ENCODE results near the gene PDZD8. TPM values are rescaled to one million over a fixed set of nuclear protein-coding genes. Genes with fewer than 3 reads are reported as not detected.

Gene PDZD8
- total and polyA plus RNA-seq, 8 donors: 3.5 to 60.5 (median 15.4) TPM

DNA sequence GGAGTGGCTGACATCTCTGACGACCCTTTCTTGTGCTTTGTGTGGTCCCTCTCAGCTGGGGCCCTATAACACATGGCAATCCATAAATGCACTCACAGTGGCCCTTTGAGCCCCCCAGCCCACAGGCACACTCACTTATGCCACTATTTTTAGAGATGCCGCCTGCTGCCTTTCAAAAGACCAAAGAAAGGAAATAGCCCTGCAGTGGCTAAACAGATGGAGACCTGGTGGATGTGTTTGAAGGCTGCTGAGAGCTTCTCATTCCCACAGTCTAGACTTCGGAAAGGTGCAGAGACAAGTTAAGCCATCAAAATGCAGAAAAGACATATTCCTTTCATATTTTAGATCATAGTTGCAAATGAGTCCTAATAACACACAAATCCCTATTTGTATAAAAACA, 42.0 kb upstream of the PDZD8 start:
- TF ChIP-seq EP300 (IDR thresholded peaks at IDR 0.05) (no peak), POLR2A (IDR thresholded peaks at IDR 0.05) (no peak), POLR2AphosphoS5 (IDR thresholded peaks at IDR 0.05) (no peak)
- intact Hi-C loops (cut with DNase I; ENCODE audit: low total_unique reads): no loop called here

DNA sequence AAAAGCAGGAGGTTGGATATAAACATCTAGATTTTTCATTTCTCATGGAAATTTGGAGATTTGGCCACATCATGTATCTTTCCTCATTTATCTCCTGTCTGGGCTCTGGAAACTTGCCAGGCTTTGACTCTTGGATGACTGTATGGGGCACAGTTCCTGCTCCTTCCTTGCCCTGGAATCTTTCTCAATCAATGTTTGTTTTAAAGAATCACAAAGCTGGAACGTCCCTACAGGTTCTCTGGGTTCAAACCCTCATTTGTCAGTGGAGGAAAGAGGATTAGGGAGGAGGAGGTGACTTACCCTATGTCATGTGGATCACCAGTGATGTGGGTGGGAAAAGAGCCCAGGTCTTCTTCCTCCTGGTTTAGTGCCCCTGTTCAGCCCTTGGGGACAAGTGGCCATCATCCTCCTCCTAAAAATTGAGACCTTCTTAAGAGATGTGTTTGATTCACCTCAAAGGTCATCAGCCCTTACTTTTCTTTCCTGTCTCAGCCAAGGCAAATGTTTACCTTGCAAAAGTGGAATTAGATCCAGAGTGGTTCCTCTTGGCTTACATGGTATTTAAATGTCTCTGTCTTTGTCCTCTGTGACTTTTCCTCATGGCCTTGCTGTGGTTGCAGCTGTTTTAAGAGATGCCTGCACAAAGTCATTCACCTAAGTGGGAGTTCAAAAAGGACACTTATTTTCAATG, 38.8 kb upstream of the PDZD8 start:
- no peaks in the 10 kb centered on the region for H3K4me1 ChIP-seq
- no peaks in the 10 kb centered on the region for H3K9me3 ChIP-seq
- 0 to 5% (median 3%) methylated on average over 1 of the region's 1 CpG for whole genome bisulfite sequencing, 5 donors
- TF ChIP-seq, protein P1, sequence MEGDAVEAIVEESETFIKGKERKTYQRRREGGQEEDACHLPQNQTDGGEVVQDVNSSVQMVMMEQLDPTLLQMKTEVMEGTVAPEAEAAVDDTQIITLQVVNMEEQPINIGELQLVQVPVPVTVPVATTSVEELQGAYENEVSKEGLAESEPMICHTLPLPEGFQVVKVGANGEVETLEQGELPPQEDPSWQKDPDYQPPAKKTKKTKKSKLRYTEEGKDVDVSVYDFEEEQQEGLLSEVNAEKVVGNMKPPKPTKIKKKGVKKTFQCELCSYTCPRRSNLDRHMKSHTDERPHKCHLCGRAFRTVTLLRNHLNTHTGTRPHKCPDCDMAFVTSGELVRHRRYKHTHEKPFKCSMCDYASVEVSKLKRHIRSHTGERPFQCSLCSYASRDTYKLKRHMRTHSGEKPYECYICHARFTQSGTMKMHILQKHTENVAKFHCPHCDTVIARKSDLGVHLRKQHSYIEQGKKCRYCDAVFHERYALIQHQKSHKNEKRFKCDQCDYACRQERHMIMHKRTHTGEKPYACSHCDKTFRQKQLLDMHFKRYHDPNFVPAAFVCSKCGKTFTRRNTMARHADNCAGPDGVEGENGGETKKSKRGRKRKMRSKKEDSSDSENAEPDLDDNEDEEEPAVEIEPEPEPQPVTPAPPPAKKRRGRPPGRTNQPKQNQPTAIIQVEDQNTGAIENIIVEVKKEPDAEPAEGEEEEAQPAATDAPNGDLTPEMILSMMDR (IDR thresholded peaks at IDR 0.05): no peak
- TF ChIP-seq EP300 (IDR thresholded peaks at IDR 0.05) (no peak), POLR2AphosphoS5 (IDR thresholded peaks at IDR 0.05) (no peak), POLR2A (IDR thresholded peaks at IDR 0.05) (no peak)
- no peak overlapping the region for H3K27ac ChIP-seq
- DNase-seq: no peak
- no peaks in the 10 kb centered on the region for H3K36me3 ChIP-seq
- intact Hi-C loops (cut with DNase I; ENCODE audit: low total_unique reads): no loop called here
- peaks cover 0 to 4% (median 0%) of the 10 kb centered on the region in 3 donors for H3K27me3 ChIP-seq
- H3K4me3 ChIP-seq: no peak overlapping the region

More for the DNA sequence above, 42.0 kb upstream of the PDZD8 start:
- no peak overlapping the region for H3K27ac ChIP-seq
- H3K9me3 ChIP-seq: peaks cover 0 to 8% (median 5%) of the 10 kb centered on the region in 4 donors
- no peak overlapping the region for H3K4me3 ChIP-seq
- WGBS, 5 donors: 59 to 78% (median 68%) methylated on average over 3 of the region's 3 CpGs
- no peak for DNase-seq
- no peaks in the 10 kb centered on the region for H3K4me1 ChIP-seq
- no peaks in the 10 kb centered on the region for H3K36me3 ChIP-seq
- no peaks in the 10 kb centered on the region for H3K27me3 ChIP-seq

DNA sequence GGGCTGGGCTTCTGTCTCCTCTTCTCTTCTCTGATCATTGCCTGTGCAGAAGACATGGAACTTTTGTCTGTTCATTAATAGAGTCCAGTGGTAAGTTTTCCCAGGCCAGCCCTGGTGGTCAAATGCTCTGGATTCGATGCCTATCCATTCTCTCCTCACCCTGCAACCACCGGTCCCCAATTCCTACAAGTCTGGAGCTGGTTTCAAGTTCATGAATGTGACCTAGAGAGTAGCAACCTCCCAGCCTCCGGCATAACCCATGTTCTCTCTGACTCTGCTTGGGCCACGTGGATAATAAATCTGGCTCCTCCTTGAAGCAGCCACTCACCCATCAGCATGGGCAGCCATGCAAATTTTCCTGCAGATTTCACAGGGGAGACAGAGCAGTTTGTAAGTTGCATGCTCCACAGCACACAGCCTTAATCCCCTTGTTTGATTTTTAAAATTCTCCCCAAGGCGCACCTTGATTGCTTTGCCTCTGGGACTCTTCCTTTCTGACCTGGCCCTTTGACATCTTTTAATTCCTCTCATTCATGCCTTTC, 37.3 kb upstream of the PDZD8 start:
- 74 to 88% (median 85%) methylated on average over 5 of the region's 5 CpGs for WGBS, 5 donors
- peaks cover 0 to 4% (median 0%) of the 10 kb centered on the region in 3 donors for H3K27me3 ChIP-seq
- no peak for DNase-seq

DNA sequence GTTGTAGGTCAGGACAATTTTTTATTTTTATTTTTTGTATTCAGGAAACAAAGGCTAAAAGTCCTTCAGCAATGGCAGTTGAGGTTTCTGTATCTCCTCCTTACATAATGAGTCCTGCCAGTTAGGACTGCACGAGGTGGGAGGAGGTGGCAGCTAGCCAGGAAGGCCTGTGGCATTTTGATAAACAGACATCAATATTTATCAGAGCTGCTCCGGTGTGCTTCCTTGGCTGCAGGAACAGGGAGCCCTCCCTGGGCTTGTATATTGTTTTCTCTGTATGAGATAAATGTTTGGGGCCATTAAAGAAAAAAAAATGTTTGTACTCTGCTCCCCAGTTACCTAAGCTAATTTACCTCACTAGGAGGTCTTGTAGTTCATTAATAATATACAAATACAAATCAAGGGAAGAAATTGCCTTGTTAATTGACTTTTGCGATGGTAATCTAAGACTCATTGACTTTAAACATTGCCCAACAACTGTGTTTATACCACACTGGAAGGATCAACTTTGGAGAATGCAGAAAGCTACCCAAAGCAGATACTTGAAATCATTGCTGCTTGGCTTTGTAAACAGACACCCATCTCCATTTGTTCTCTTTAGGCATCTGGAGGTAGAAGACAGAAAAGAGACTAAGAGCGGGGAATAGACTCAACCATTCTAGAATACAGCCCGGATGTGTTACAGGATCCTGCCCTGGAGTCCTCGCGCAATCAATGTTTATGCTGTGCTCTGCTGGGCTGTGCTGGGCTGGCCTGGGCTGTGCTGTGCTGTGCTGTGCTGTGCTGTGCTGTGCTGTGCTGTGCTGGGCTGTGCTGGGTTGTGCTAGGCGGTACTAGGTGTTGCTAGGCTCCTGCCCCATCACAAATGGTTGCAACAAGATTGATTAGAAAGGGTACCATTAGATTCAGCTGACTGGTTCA, 36.5 kb upstream of the PDZD8 start:
- no peaks in the 10 kb centered on the region for H3K4me1 ChIP-seq
- no peaks in the 10 kb centered on the region for H3K9me3 ChIP-seq
- intact Hi-C loops (cut with DNase I; ENCODE audit: low total_unique reads): no loop called here
- peak; percentile 44 to 46 for DNase-seq
- no peaks in the 10 kb centered on the region for H3K36me3 ChIP-seq
- no peak overlapping the region for H3K4me3 ChIP-seq
- H3K27me3 ChIP-seq: peaks cover 0 to 4% (median 0%) of the 10 kb centered on the region in 3 donors
- WGBS, 5 donors: 39 to 59% (median 50%) methylated on average over 8 of the region's 8 CpGs
- TF ChIP-seq POLR2AphosphoS5 (IDR thresholded peaks at IDR 0.05): no peak
- TF ChIP-seq EP300 (IDR thresholded peaks at IDR 0.05): no peak
- TF ChIP-seq, protein P1 (IDR thresholded peaks at IDR 0.05): no peak
- TF ChIP-seq POLR2A (IDR thresholded peaks at IDR 0.05): no peak
- H3K27ac ChIP-seq: no peak overlapping the region

More for the DNA sequence above, 37.3 kb upstream of the PDZD8 start:
- H3K36me3 ChIP-seq: no peaks in the 10 kb centered on the region
- no peak overlapping the region for H3K4me3 ChIP-seq
- no peaks in the 10 kb centered on the region for H3K4me1 ChIP-seq
- no peak overlapping the region for H3K27ac ChIP-seq
- H3K9me3 ChIP-seq: no peaks in the 10 kb centered on the region
- intact Hi-C loops (cut with DNase I; ENCODE audit: low total_unique reads): no loop called here
- TF ChIP-seq POLR2A (IDR thresholded peaks at IDR 0.05) (no peak), EP300 (IDR thresholded peaks at IDR 0.05) (no peak), POLR2AphosphoS5 (IDR thresholded peaks at IDR 0.05) (no peak)
- TF ChIP-seq, protein P1 (IDR thresholded peaks at IDR 0.05): no peak
